Measurements from ENCODE around the gene TMCO4. TPM values are rescaled to one million over a fixed set of nuclear protein-coding genes. Genes with fewer than 3 reads are reported as not detected.

TMCO4 gene
- total and polyA plus RNA-seq, 2 of the 4 experiments (the other 2 are of a cell fraction), result 7.3 to 8.6 TPM

GRCh38 chr1:19773485-19773884, 26.2 kb downstream of the TMCO4 start:
- H2BK120ac ChIP-seq (ENCODE audit: low read depth, low read length), result no peak overlapping the region
- no peaks in the 10 kb centered on the region for H4K20me1 ChIP-seq (ENCODE audit: insufficient read depth, low read length)
- H3K9me1 ChIP-seq (ENCODE audit: insufficient read depth, low read length), result no peaks in the 10 kb centered on the region
- no peak overlapping the region for H3K9ac ChIP-seq (ENCODE audit: low read depth, low read length)
- DNase-seq (no peak), ATAC-seq (ENCODE audit: low read depth) (no peak)
- H3K27me3 ChIP-seq (ENCODE audit: control insufficient read depth, insufficient read depth, low read length), result no peaks in the 10 kb centered on the region
- no peak overlapping the region for H3K14ac ChIP-seq (replicated peaks; ENCODE audit: low read depth, low read length)
- no peak overlapping the region for H2BK20ac ChIP-seq (ENCODE audit: low read depth, low read length)
- H3K4ac ChIP-seq (ENCODE audit: low read depth, low read length), result no peak overlapping the region
- no TSS peak for BruUV-seq (replicated peaks)
- no peak overlapping the region for H2BK15ac ChIP-seq (ENCODE audit: low read depth, low read length)
- no peak overlapping the region for H2AK5ac ChIP-seq (ENCODE audit: low read depth, low read length)
- no peak overlapping the region for H2BK5ac ChIP-seq (ENCODE audit: low read depth, low read length, poor library complexity, severe bottlenecking)
- WGBS, 2 experiments (ENCODE audit: extremely low coverage in 2 of 2, insufficient read length in 1 of 2), result no CpG with 5 or more reads among the region's 4 CpGs
- no peak overlapping the region for H4K8ac ChIP-seq (ENCODE audit: low read depth in 2 of 2, low read length in 2 of 2)
- no peak overlapping the region for H4K91ac ChIP-seq (ENCODE audit: insufficient read depth, low read depth, low read length)
- TF ChIP-seq SMC3 (IDR thresholded peaks at IDR 0.05; ENCODE audit: low read depth, low read length), result no peak
- no peak for TF ChIP-seq RCOR1 (IDR thresholded peaks at IDR 0.05; ENCODE audit: insufficient replicate concordance, low read length)
- no peak for TF ChIP-seq POLR2A (IDR thresholded peaks at IDR 0.05; ENCODE audit: low read depth, low read length)
- TF ChIP-seq RAD21 (IDR thresholded peaks at IDR 0.05; ENCODE audit: low read length), result no peak
- no peak for TF ChIP-seq MAFK (IDR thresholded peaks at IDR 0.05; ENCODE audit: low read depth, low read length)
- no peak for TF ChIP-seq NFE2L2 (IDR thresholded peaks at IDR 0.05; ENCODE audit: low read depth, low read length)
- no peak for TF ChIP-seq CTCF (conservative IDR thresholded peaks at IDR 0.05; ENCODE audit: low read depth, low read length)
- no peak for TF ChIP-seq FOS (IDR thresholded peaks at IDR 0.05; ENCODE audit: low read depth, low read length)
- no peak for TF ChIP-seq BHLHE40 (IDR thresholded peaks at IDR 0.05; ENCODE audit: low read depth, low read length)
- no peak for TF ChIP-seq RFX5 (IDR thresholded peaks at IDR 0.05; ENCODE audit: low read depth, low read length)
- TF ChIP-seq CEBPB (IDR thresholded peaks at IDR 0.05; ENCODE audit: low read depth, low read length), result no peak
- no peak for TF ChIP-seq MXI1 (IDR thresholded peaks at IDR 0.05; ENCODE audit: borderline replicate concordance, low read depth, low read length)
- TF ChIP-seq USF2 (IDR thresholded peaks at IDR 0.05; ENCODE audit: low read depth, low read length), result no peak
- no peak for TF ChIP-seq CHD1 (IDR thresholded peaks at IDR 0.05; ENCODE audit: low read depth, low read length)
- TF ChIP-seq ELK1 (IDR thresholded peaks at IDR 0.05; ENCODE audit: borderline replicate concordance, low read depth, low read length), result no peak
- no peak for TF ChIP-seq MAZ (IDR thresholded peaks at IDR 0.05; ENCODE audit: borderline replicate concordance, low read depth, low read length)
- ChIA-PET POLR2A (ENCODE audit: unreplicated experiment) (interaction anchor here (0.9 kb wide), 1 partner anchor 15 kb away, joined by 3 read pairs; no protein-coding TSS in a partner anchor), CTCF (no interaction called here)
- intact Hi-C loops (cut with micrococcal nuclease), result no loop called here
- H3K4me1 ChIP-seq (ENCODE audit: control insufficient read depth, insufficient read depth, low read length), result peaks cover under 1% of the 10 kb centered on the region; the same call in 1 of the 2 replicates
- no peak overlapping the region for H3K4me3 ChIP-seq (ENCODE audit: insufficient read depth, low read depth, low read length)
- H3K4me2 ChIP-seq (ENCODE audit: low read depth, low read length), result no peak overlapping the region
- H3K23ac ChIP-seq (ENCODE audit: low read depth, low read length), result no peak overlapping the region
- no peaks in the 10 kb centered on the region for H3K9me3 ChIP-seq (ENCODE audit: control insufficient read depth, insufficient read depth, low read length)
- no peak overlapping the region for H3K18ac ChIP-seq (ENCODE audit: low read depth, low read length)
- in situ Hi-C loops (cut with MboI; ENCODE audit: low sequenced_read_pairs), result no loop called here
- no peak overlapping the region for H3K27ac ChIP-seq (ENCODE audit: insufficient read depth, low read length)
- dilution Hi-C loops (cut with HindIII; ENCODE audit: low sequenced_read_pairs, unreplicated experiment), result no loop called here
- H4K5ac ChIP-seq (ENCODE audit: low read depth, low read length), result no peak overlapping the region
- H3K56ac ChIP-seq (ENCODE audit: extremely low read depth, insufficient read depth, low read length), result no peak overlapping the region
- H2AFZ ChIP-seq (replicated peaks; ENCODE audit: low read length, poor library complexity), result no peak overlapping the region
- no peak overlapping the region for H2AK9ac ChIP-seq (replicated peaks; ENCODE audit: low read depth, low read length, poor library complexity)
- peaks cover 14% of the 10 kb centered on the region for H3K36me3 ChIP-seq (ENCODE audit: control insufficient read depth, insufficient read depth, low read length)
- no peaks in the 10 kb centered on the region for H3K79me1 ChIP-seq (ENCODE audit: low read depth in 1 of 2, low read length in 2 of 2)
